Measurements from ENCODE around the gene NFYC.

- no peak for TF ChIP-seq CTCF (conservative IDR thresholded peaks at IDR 0.05 in 1 of 2, IDR thresholded peaks at IDR 0.05 in 1 of 2; ENCODE audit: extremely low read depth in 1 of 2, insufficient read depth in 1 of 2, low read depth in 1 of 2, low read length in 2 of 2)
- no peak for TF ChIP-seq EZH2 (IDR thresholded peaks at IDR 0.05; ENCODE audit: borderline replicate concordance, low read length)
Measured at GRCh38 chr1:40766560-40766959, 75.1 kb downstream of the NFYC start.
